Stomach (tissue), 4 donors: ENCODE measurements around the gene LORICRIN.

ENCODE experiments used
- EP300 ChIP-seq: sonication (generic); formaldehyde crosslinking; IDR thresholded peaks from one replicate; pipeline ENCODE4 v1.6.1; 2017; ENCODE audit warnings: antibody characterized with exemption
- TF ChIP-seq, protein P1 (sequence below), 7 experiments: fragments of 450-650 bp in 4 of 7; fragments of 200-600 bp in 3 of 7; sonication (generic) in 3 of 7; IDR thresholded peaks; one replicate each; pipeline ENCODE4 v1.5.1; 2016 to 2019; ENCODE audit warnings: antibody characterized with exemption in 7 of 7, control low read depth in 2 of 7, mild to moderate bottlenecking in 1 of 7

DNA sequence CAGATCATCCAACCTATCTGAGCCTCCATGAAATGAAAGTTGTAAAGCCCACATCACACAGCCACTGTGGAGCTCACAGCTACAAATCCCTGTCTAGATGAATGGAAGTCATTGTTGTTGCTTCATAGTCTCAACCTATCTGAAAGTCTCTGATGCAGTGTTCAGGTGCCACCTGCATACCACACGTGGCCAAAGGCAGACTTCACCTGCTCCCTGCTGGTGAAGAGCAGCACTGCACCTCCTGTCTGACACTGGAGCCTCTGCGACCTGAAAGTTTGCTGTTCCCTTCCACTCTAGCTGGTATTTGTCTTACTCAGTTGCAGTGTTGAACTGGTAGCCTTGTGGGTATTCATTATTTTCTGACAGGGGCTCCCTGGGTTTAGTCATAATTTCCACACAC, 18.4 kb downstream of the LORICRIN start:
- TF ChIP-seq, protein P1, sequence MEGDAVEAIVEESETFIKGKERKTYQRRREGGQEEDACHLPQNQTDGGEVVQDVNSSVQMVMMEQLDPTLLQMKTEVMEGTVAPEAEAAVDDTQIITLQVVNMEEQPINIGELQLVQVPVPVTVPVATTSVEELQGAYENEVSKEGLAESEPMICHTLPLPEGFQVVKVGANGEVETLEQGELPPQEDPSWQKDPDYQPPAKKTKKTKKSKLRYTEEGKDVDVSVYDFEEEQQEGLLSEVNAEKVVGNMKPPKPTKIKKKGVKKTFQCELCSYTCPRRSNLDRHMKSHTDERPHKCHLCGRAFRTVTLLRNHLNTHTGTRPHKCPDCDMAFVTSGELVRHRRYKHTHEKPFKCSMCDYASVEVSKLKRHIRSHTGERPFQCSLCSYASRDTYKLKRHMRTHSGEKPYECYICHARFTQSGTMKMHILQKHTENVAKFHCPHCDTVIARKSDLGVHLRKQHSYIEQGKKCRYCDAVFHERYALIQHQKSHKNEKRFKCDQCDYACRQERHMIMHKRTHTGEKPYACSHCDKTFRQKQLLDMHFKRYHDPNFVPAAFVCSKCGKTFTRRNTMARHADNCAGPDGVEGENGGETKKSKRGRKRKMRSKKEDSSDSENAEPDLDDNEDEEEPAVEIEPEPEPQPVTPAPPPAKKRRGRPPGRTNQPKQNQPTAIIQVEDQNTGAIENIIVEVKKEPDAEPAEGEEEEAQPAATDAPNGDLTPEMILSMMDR (IDR thresholded peaks at IDR 0.05), result peak in 5 of 7 experiments; percentile 29 to 58 (median 44)
- TF ChIP-seq EP300, result no peak
